GM18907 (cell line): ENCODE data around the gene KLRC1.
"Not testable (repeated sequence)": the region's sequence is repeated elsewhere in the genome, so short reads cannot be mapped to it uniquely, and the experiment has no call there.

Source experiments
- ATAC-seq: cut with Tn5 transposase; IDR thresholded peaks from one replicate; pipeline ENCODE4 v1.9.1; 2021; ENCODE audit warnings: mild to moderate bottlenecking, moderate library complexity; ENCODE audit not compliant: unreplicated experiment

KLRC1 gene

DNA sequence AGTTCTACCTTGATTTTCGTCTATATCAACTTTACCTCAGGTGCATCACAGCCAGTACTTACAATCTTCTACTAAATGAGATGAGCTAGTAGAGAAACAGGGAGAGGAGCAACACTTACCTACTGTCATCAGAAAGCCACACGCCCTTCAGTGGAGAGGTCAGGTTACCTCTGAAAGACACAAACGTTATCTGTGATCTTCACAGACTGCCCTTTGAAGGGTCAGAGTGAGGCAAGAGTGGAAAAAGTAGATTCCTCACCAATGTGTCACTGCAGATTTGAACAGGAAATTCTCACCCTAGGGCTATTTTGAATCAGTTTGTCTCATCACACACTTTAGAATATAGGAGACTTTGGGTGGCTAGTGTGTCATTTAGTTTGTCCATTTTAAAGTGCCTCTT lies 31.0 kb downstream of the KLRC1 start:
- not testable (repeated sequence) for ATAC-seq

DNA sequence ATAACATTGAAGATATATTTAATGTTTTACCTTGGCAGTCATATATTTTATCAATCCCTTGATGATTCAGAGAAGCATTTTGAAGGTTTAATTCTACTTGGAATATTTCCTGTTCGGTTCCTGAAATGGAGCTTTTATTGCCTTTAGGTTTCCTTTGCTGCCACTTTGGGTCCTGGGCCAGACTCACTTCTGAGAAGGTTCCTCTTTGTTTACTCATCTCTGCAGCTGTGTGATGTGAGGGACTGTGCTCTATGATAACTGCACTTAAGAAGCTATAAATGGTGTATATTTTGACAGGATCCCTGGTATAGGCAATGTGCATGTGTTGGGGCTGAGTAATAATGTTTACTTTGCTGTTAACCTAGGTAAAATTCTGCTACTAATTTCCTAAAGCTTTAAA lies 32.8 kb downstream of the KLRC1 start, which contains the start of gene KLRC3:
KLRC3 (minus strand) TSS at position 262 of the 400 bp plus-strand sequence; CDS start at position 217, 45 bp downstream.
- not testable (repeated sequence) for ATAC-seq

DNA sequence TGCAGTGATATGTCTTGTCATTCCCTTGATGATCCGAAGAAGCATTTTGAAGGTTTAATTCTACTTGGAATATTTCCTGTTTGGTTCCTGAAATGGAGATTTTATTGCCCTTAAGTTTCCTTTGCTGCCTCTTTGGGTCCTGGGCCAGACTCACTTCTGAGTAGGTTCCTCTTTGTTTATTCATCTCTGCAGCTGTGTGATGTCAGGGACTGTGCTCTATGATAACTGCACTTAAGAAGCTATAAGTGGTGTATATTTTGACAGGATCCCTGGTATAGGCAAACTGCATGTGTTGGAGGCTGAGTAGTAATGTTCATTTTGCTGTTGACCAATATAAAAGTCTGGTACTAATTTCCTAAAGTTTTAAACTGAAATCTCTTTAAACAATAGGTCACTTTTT lies 43.8 kb downstream of the KLRC1 start, which contains the start of gene KLRC4:
KLRC4 (minus strand) TSS at position 366 of the 400 bp plus-strand sequence; CDS start at position 184, 182 bp downstream.
- no peak for ATAC-seq

DNA sequence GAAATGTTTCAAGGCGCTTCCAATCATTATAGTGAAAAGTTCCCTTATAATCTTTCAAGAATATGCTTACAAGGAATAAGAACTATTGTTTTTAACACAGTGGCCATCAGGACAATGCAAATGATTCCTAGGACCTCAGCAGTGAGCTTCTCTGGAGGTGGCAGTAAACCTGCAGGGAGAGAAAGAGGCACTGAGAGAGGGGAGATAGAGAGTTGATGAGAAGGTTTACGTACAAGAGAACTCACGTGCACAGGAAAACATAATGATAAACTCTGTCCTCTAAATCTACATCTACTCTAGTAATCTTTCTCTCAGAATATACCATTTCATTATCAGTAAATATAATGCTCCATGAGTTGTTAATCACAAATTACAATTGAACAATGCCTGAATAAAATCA lies 44.3 kb downstream of the KLRC1 start:
- ATAC-seq: no peak

DNA sequence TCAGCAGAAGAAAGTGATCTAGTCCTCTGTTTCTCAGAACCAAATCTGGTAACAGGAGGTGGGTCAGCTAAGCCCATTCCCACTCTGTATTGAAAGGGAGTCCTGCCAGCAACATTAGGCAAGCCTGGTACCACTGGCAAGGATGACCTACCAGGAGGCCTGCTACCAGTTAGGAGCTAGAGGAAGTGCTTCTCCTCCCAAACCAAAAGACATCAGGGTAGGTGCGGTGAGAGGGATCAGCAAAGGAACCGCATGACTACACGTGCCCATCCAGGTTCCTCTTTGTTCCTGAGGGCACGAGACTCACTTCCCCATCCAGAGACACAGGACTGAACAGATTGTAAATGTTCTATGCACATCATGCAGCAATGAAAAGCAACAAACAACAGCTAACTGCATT lies 46.5 kb downstream of the KLRC1 start:
- ATAC-seq: no peak

DNA sequence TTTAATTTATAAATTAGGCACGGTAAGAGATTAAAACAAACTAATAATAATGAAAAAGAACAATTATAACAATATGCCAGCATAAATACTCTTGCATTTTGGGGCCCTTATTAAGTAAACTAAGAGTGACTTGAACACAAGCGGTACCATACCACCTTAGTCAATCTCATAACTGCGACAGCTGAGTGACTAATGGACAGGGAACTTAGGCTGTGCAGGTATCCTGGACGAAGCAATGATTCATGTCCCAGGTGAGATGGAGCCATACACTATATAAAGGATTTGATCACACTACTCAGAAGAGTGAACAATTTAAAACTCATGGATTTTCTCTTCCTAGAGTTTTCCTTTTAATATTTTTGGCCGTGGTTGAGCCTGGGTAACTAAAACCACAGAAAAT lies 47.9 kb downstream of the KLRC1 start:
- ATAC-seq: no peak

DNA sequence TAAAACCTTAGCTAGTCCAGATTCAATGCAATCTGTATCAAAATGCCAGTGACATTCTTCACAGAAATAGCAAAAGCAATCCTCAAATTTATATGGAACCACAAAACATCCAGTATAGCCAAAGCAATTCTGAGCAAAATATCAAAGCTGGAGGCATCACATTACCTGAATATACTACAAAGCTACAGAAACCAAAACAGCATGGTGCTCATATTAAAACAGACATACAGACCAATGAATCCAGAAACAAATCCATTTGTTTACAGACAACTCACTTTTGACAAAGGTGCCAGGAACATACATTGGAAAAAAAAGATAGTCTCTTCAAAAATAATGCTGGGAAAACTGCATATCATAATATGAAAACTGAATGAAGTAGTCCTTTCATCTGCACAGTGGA lies 48.4 kb downstream of the KLRC1 start:
- ATAC-seq: no peak

DNA sequence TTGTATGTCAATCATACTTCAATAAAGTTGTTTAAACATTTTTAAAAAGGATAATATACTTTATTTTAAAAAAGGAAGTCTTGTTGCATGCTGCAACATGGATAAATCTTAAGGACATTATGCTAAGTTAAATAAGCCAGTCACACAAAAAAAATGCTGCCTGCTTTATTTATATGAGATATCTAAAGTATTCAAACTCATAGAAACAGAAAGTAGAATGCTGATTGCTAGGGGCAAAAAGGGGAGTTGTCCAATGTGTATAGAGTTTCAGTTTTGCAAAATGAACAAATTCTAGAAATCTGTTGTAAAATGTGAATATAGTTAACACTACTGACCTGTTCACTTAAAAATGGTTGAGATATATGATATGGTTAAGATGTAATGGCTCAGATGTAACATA lies 52.3 kb downstream of the KLRC1 start:
- no peak for ATAC-seq

DNA sequence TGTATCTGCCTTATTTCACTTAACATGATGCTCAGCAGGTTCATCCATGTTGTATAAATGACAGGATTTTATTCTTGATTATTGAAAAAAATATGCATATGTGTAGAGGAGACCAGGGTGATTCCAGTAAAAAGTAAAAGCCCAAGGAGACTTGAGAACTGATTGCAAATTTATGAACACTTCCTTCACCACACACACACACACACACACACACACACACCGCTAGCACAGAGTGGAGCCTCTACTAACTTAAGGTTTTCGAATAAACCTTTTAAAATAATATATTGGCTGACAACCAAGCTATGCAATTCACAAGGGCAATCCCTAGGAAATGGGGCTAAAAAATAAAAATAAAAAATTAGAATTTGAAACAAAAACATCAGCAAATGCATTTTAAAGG lies 55.0 kb downstream of the KLRC1 start:
- no peak for ATAC-seq

DNA sequence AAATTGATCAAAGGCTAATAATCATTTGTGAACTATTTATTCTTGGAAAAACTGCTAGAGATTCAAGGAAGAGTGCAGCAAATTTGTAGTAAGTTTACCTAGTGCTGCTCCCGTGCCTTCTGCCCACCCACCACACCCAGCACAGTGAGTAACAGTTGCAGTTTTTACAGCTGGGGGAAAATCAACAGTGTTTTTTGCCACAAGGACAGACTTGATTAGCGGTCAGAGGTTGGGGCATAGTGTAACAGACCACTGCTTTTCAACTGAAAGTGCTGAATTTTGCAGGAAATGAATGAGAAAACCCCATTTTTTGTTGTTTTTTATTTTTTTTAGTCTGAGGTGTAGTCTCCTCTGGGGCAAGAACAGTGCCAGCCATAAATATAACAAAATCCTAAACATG lies 55.9 kb downstream of the KLRC1 start:
- ATAC-seq: no peak

DNA sequence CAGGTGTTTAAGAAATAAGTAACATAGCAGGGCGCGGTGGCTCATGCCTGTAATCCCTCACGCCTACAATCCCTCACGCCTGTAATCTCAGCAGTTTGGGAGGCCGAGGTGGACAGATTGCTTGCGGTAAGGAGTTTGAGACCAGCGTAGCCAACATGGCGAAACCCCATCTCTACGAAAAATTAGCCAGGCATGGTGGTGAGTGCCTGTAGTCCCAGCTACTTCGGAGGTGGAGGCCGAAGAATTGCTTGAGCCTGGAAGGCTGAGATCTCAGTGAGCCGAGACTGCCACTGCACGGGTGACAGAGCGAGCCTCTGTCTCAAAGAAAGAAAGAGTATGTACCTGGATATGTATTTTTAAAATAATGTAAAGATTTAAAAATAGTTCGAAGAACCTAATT lies 57.0 kb downstream of the KLRC1 start:
- ATAC-seq: not testable (repeated sequence)
